Iris pigment epithelial cell (primary cell): ENCODE results near the gene ARMC2.
"Not testable (repeated sequence)": the region's sequence is repeated elsewhere in the genome, so short reads cannot be mapped to it uniquely, and the experiment has no call there.

ENCODE experiments used
- DNase-seq: peaks from one replicate; pipeline ENCODE4 v3.0.0-alpha.2; 2011; ENCODE audit warnings: low read depth

The ARMC2 gene

GRCh38 chr6:108916026-108916686, 67.9 kb downstream of the ARMC2 start:
- DNase-seq = no peak

- no peak for DNase-seq
Observed at GRCh38 chr6:108920751-108921150, 72.5 kb downstream of the ARMC2 start.

- DNase-seq = peak; percentile 65
Observed at GRCh38 chr6:108921547-108922361, 73.5 kb downstream of the ARMC2 start.

- no peak for DNase-seq
Observed at GRCh38 chr6:108922499-108922898, 74.3 kb downstream of the ARMC2 start.

- DNase-seq = no peak
Observed at GRCh38 chr6:108927927-108928326, 79.7 kb downstream of the ARMC2 start.

- no peak for DNase-seq
Observed at GRCh38 chr6:108928650-108929049, 80.4 kb downstream of the ARMC2 start.

- not testable (repeated sequence) for DNase-seq
Observed at GRCh38 chr6:108931090-108931489, 82.9 kb downstream of the ARMC2 start.

- no peak for DNase-seq
Observed at GRCh38 chr6:108937170-108937569, 88.9 kb downstream of the ARMC2 start.

- no peak for DNase-seq
Observed at GRCh38 chr6:108940741-108941140, 92.5 kb downstream of the ARMC2 start.

GRCh38 chr6:108941281-108941680, 93.1 kb downstream of the ARMC2 start:
- no peak for DNase-seq

- DNase-seq = no peak
Observed at GRCh38 chr6:108941859-108942258, 93.6 kb downstream of the ARMC2 start.

GRCh38 chr6:108942556-108943492, 94.6 kb downstream of the ARMC2 start:
- no peak for DNase-seq

- no peak for DNase-seq
Observed at GRCh38 chr6:108944071-108944470, 95.8 kb downstream of the ARMC2 start.

- peak; percentile 86 for DNase-seq
Observed at GRCh38 chr6:108944707-108945680, 96.8 kb downstream of the ARMC2 start.

- DNase-seq = no peak
Observed at GRCh38 chr6:108945681-108946159, 97.5 kb downstream of the ARMC2 start.

GRCh38 chr6:108946695-108947094, 98.5 kb downstream of the ARMC2 start:
- DNase-seq = peak; percentile 66

- DNase-seq = peak; percentile 100
Observed at GRCh38 chr6:108947114-108947854, 99.1 kb downstream of the ARMC2 start.

GRCh38 chr6:108948181-108948661, 100.0 kb downstream of the ARMC2 start:
- DNase-seq = peak; percentile 47

- DNase-seq = peak; percentile 51
Observed at GRCh38 chr6:108951351-108951953, 103.2 kb downstream of the ARMC2 start.
